GM12878 (cell line): ENCODE measurements around the gene MCOLN1. TPM values are rescaled to one million over a fixed set of nuclear protein-coding genes. Genes with fewer than 3 reads are reported as not detected.

Experiments used
- ATAC-seq: fragments of 200-7000 bp; cut with Tn5 transposase; 3 replicates; pipeline ENCODE4 v1.9.1; 2020; ENCODE audit warnings: mild to moderate bottlenecking, moderate library complexity
- BruUV-seq: library from RNA; stranded (reverse); fragments of 400-500 nt; replicated peaks from 2 replicates; lab custom pipeline; 2021; lab: Mats Ljungman, UMichigan
- CTCF ChIA-PET: fragments of 300-600 bp; sonication (Branson Sonifier 250); formaldehyde crosslinking; extraction: SDS; loops from one replicate; lab custom pipeline; 2021; ENCODE audit warnings: inconsistent platforms; lab: Yijun Ruan, JAX
- POLR2A ChIA-PET: fragments of 350-600 bp; formaldehyde crosslinking; extraction: SDS; loops from one replicate; lab custom pipeline; 2021; ENCODE audit warnings: inconsistent platforms; lab: Charles Lee
- RAD21 ChIA-PET: fragments of 300-600 bp; sonication (Branson Sonifier 250); formaldehyde crosslinking; loops from one replicate; lab custom pipeline; 2023; ENCODE audit warnings: antibody characterized with exemption; ENCODE audit not compliant: unreplicated experiment; lab: Charles Lee
- SMC1A ChIA-PET: fragments of 300-600 bp; sonication (Branson Sonifier 250); formaldehyde crosslinking; loops from one replicate; lab custom pipeline; 2023; ENCODE audit not compliant: unreplicated experiment, uncharacterized antibody; lab: Charles Lee
- DNase-seq: peaks from one replicate; pipeline ENCODE4 v3.0.0-alpha.2; 2011; ENCODE audit warnings: low read depth, low spot score
- FAIRE-seq: peaks from 3 replicates; lab custom pipeline; 2011; peaks lifted over from hg19 to GRCh38; lab: Jason Lieb, UNC
- H2AFZ ChIP-seq: 2 replicates; pipeline ENCODE4 v1.6.0; 2011; ENCODE audit warnings: low read depth, low read length, control low read depth; ENCODE audit not compliant: control insufficient read depth
- H3K27ac ChIP-seq: 2 replicates; pipeline ENCODE4 v1.5.1; 2011; ENCODE audit warnings: control low read depth; ENCODE audit not compliant: control insufficient read depth, insufficient read depth
- H3K27me3 ChIP-seq, 2 experiments: replicated peaks in 1 of 2; 2 replicates each; pipeline versions ENCODE4 v1.6.0 to v1.6.1; 2011; ENCODE audit warnings: low read length in 1 of 2; ENCODE audit not compliant: control insufficient read depth in 2 of 2, insufficient read depth in 2 of 2
- H3K36me3 ChIP-seq, 2 experiments: 2 replicates each; pipeline ENCODE4 v1.5.1; 2011; ENCODE audit warnings: low read length in 1 of 2; ENCODE audit not compliant: control insufficient read depth in 2 of 2, insufficient read depth in 2 of 2
- H3K4me1 ChIP-seq: 2 replicates; pipeline ENCODE4 v1.6.1; 2011; ENCODE audit warnings: mild to moderate bottlenecking, low read length, moderate library complexity, mixed read lengths; ENCODE audit not compliant: control insufficient read depth, insufficient read depth
- H3K4me2 ChIP-seq: 2 replicates; pipeline ENCODE4 v1.6.0; 2011; ENCODE audit warnings: control low read depth; ENCODE audit not compliant: control insufficient read depth, insufficient read depth
- H3K4me3 ChIP-seq: fragments of 200-600 bp; sonication (generic); 2 replicates; pipeline ENCODE4 v1.5.1; 2016
- H3K79me2 ChIP-seq: 2 replicates; pipeline ENCODE4 v1.6.0; 2011; ENCODE audit warnings: low read length; ENCODE audit not compliant: control insufficient read depth, insufficient read depth
- H3K9ac ChIP-seq: 2 replicates; pipeline ENCODE4 v1.8.0; 2011; ENCODE audit warnings: low read length, control low read depth, mixed read lengths; ENCODE audit not compliant: control insufficient read depth, insufficient read depth
- H3K9me3 ChIP-seq: replicated peaks from 3 replicates; pipeline ENCODE4 v1.5.1; 2011; ENCODE audit warnings: mild to moderate bottlenecking, low read length; ENCODE audit not compliant: control insufficient read depth, insufficient read depth
- H4K20me1 ChIP-seq: 2 replicates; pipeline ENCODE4 v1.6.0; 2011; ENCODE audit not compliant: control insufficient read depth, insufficient read depth
- BHLHE40 ChIP-seq, 2 experiments: fragments of 450-650 bp in 1 of 2; IDR thresholded peaks; 2 replicates each; pipeline ENCODE4 v1.6.1; 2011 to 2017; ENCODE audit warnings: low read depth in 2 of 2, borderline replicate concordance in 1 of 2, improper control_type of control experiment in 1 of 2, low read length in 1 of 2, mild to moderate bottlenecking in 1 of 2
- CREM ChIP-seq: IDR thresholded peaks from 2 replicates; pipeline ENCODE4 v1.6.1; 2014; ENCODE audit warnings: antibody characterized with exemption, low read depth
- IKZF1 ChIP-seq: fragments of 450-650 bp; conservative IDR thresholded peaks from 2 replicates; pipeline ENCODE4 v1.6.1; 2017; ENCODE audit warnings: antibody characterized with exemption, mild to moderate bottlenecking
- POLR2A ChIP-seq: IDR thresholded peaks from 2 replicates; pipeline ENCODE4 v1.6.1; 2011; ENCODE audit warnings: low read depth, mild to moderate bottlenecking, low read length
- SIX5 ChIP-seq: IDR thresholded peaks from 2 replicates; pipeline ENCODE4 v1.6.1; 2011; ENCODE audit warnings: mild to moderate bottlenecking, low read depth, low read length, moderate library complexity; ENCODE audit not compliant: severe bottlenecking
- ZNF207 ChIP-seq: fragments of 450-650 bp; IDR thresholded peaks from 2 replicates; pipeline ENCODE4 v1.6.1; 2014; ENCODE audit warnings: antibody characterized with exemption, mild to moderate bottlenecking, borderline replicate concordance
- ZNF24 ChIP-seq: fragments of 450-650 bp; IDR thresholded peaks from 2 replicates; pipeline ENCODE4 v1.6.1; 2017; ENCODE audit warnings: antibody characterized with exemption, mild to moderate bottlenecking
- WGBS: methylation state at CpG from one replicate; pipeline ENCODE4 v1.1.6; 2016; ENCODE audit warnings: low lambda C conversion rate; ENCODE audit not compliant: insufficient replicate concordance, insufficient coverage; ENCODE audit errors: missing lambda C conversion rate; 5-methylcytosine and 5-hydroxymethylcytosine counted together
- in situ Hi-C: fragments of 300-500 bp; cut with MboI; formaldehyde crosslinking; loops from 9 replicates; pipeline ENCODE4 v1.14.3; 2018; ENCODE audit warnings: mixed read lengths
- intact Hi-C: fragments of 100-400 bp; cut with micrococcal nuclease; formaldehyde crosslinking; loops from one replicate; pipeline ENCODE4 v1.14.2; 2022; ENCODE audit not compliant: unreplicated experiment
- polyA plus RNA-seq, 11 experiments: library from polyadenylated mRNA; depleted of rRNA in 4 of 11; unstranded in 6 of 11; stranded (reverse) in 5 of 11; fragments of >200 nt; fragmentation: Nextera tagmentation in 4 of 11; fragmentation: Illumina TruSeq in 1 of 11; extraction: Ambion mirVana in 4 of 11; extraction: Trizol in 1 of 11; gene quantifications; 1 replicate in 1 of 11; 2 replicates in 10 of 11; pipeline versions ENCODE4 v1.2.1 to v1.2.3, GENCODE V29; 2011 to 2016; ENCODE audit warnings: inconsistent platforms in 2 of 11, missing spikeins in 2 of 11, low read depth in 1 of 11
- total RNA-seq, 4 experiments: library from RNA; depleted of rRNA in 3 of 4; stranded (reverse); fragments of >200 nt in 3 of 4; fragmentation: Illumina TruSeq in 1 of 4; extraction: Trizol in 1 of 4; gene quantifications; 2 replicates each; pipeline versions ENCODE4 v1.2.1 to v1.2.3, GENCODE V29; 2013 to 2021

The MCOLN1 gene
- total and polyA plus RNA-seq, 10 of the 15 experiments (the other 5 are each of a cell fraction or from before 2014, with no cell fraction given) = 0.42 to 15.6 (median 4.9) TPM

DNA sequence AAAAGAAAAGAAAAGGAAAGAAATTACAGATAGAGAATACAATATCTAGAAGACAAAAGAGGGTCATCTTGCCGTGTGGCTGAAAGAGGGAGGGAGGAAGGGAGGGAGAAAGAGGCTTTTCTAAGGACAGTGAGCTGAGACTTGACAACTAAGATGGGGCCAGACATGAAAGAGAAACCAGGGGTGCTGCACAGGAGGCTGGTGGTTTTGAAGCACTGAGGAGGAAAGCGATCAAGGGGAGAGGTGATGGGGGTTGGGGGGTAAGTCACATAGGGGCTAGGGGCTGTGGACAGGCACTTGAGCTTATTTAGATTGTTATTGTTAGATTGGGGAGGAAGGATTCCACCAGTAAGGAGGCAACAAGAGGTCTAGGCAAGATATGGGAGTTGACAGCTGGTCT lies 30.4 kb downstream of the MCOLN1 start:
- intact Hi-C loops = no loop called here
- H3K27ac ChIP-seq = no peak overlapping the region
- H3K36me3 ChIP-seq = peaks cover 8 to 16% of the 10 kb centered on the region in 2 experiments
- no peak overlapping the region for H3K9ac ChIP-seq
- no peaks in the 10 kb centered on the region for H4K20me1 ChIP-seq
- ChIA-PET RAD21 (interaction anchor here (1.3 kb wide), 1 partner anchor 16 kb away, joined by 3 read pairs; no protein-coding TSS in a partner anchor), POLR2A (interaction anchor here (0.6 to 0.8 kb wide), 2 partner anchors 29 to 77 kb away, joined by 3 read pairs; partner anchors contain the start of genes PET100 and XAB2), CTCF (interaction anchor here (0.9 kb wide), 1 partner anchor 16 kb away, joined by 5 read pairs; no protein-coding TSS in a partner anchor), SMC1A (no interaction called here)
- H3K9me3 ChIP-seq = no peaks in the 10 kb centered on the region
- no peaks in the 10 kb centered on the region for H3K27me3 ChIP-seq
- ATAC-seq (no peak), DNase-seq (no peak), FAIRE-seq (no peak)
- H3K4me2 ChIP-seq = no peak overlapping the region
- no peaks in the 10 kb centered on the region for H3K79me2 ChIP-seq
- BruUV-seq = no TSS peak
- in situ Hi-C loops = no loop called here
- WGBS = 21% methylated on average over 2 of the region's 2 CpGs
- no peak overlapping the region for H2AFZ ChIP-seq
- TF ChIP-seq IKZF1 (no peak), SIX5 (no peak), ZNF24 (no peak), ZNF207 (no peak), BHLHE40 (IDR thresholded peaks at IDR 0.05; ENCODE audit: borderline replicate concordance in 1 of 2, low read depth in 2 of 2, low read length in 1 of 2) (no peak)
- H3K4me3 ChIP-seq = no peak overlapping the region
- H3K4me1 ChIP-seq = no peaks in the 10 kb centered on the region; the same call in 1 of the 2 replicates

DNA sequence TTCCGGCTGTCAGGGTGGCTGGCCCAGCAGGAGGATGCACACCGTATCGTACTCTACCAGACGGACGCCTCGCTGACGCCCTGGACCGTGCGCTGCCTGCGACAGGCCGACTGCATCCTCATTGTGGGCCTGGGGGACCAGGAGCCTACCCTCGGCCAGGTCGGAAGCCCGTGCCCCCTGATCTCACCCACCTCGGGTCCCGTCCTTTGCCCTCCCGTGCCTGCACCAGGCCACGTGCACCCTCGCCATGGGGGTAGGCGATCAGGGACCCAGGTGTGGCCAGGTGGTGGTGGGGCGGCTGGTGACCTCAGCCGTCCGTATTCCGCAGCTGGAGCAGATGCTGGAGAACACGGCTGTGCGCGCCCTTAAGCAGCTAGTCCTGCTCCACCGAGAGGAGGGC lies 32.1 kb downstream of the MCOLN1 start:
- FAIRE-seq = no peak
- no peak for TF ChIP-seq CREM
- no peak for TF ChIP-seq SIX5
- peak; percentile 40; the same call in 1 of the 2 replicates for TF ChIP-seq POLR2A
- intact Hi-C loops (no loop called here), in situ Hi-C loops (no loop called here)
- ChIA-PET CTCF (interaction anchor here (0.6 to 1.1 kb wide), 2 partner anchors 188 to 245 kb away, joined by 3 read pairs; no protein-coding TSS in a partner anchor), SMC1A (no interaction called here), RAD21 (no interaction called here), POLR2A (no interaction called here)
- Histone ChIP-seq H3K79me2 (no peaks in the 10 kb centered on the region), H3K4me1 (no peaks in the 10 kb centered on the region; the same call in 1 of the 2 replicates), H2AFZ (no peak overlapping the region), H3K4me2 (no peak overlapping the region), H3K9ac (no peak overlapping the region), H3K27me3 (no peaks in the 10 kb centered on the region), H3K36me3 (peaks cover 11 to 16% of the 10 kb centered on the region in 2 experiments), H3K27ac (no peak overlapping the region), H3K9me3 (no peaks in the 10 kb centered on the region), H4K20me1 (no peaks in the 10 kb centered on the region), H3K4me3 (no peak overlapping the region)
- 92% methylated on average over 28 of the region's 28 CpGs for WGBS
- BruUV-seq = no TSS peak
- no peak for ATAC-seq
- DNase-seq = no peak
